B cell (primary cell): ENCODE data around the gene ICAM3.

Experiments used
- CTCF ChIP-seq: fragments of 200-600 bp; IDR thresholded peaks from one replicate; pipeline ENCODE4 v1.8.0; 2022; ENCODE audit warnings: antibody characterized with exemption, mild to moderate bottlenecking
- EZH2 ChIP-seq: IDR thresholded peaks from 2 replicates; pipeline ENCODE4 v1.6.1; 2012; ENCODE audit warnings: borderline replicate concordance, low read depth, mild to moderate bottlenecking, moderate library complexity, low read length; ENCODE audit not compliant: insufficient read depth, poor library complexity, severe bottlenecking

- TF ChIP-seq CTCF (no peak), EZH2 (no peak)
Measured at GRCh38 chr19:10372690-10373089, 33.3 kb upstream of the ICAM3 start.
